ENCODE measurements around the gene HDGFL3. TPM values are rescaled to one million over a fixed set of nuclear protein-coding genes. Genes with fewer than 3 reads are reported as not detected.
"Not testable (repeated sequence)": the region's sequence is repeated elsewhere in the genome, so short reads cannot be mapped to it uniquely, and the experiment has no call there.

HDGFL3 gene
- total RNA-seq, 2 donors from 2014 or later, result 16.2 to 16.7 TPM

GRCh38 chr15:83100097-83100646 is 107.5 kb downstream of the HDGFL3 start:
- no peaks in the 10 kb centered on the region for H3K36me3 ChIP-seq
- no peak overlapping the region for H3K27ac ChIP-seq
- no peak overlapping the region for H3K9ac ChIP-seq (ENCODE audit: low read depth in 2 of 2, low read length in 2 of 2)
- DNase-seq, result no peak
- intact Hi-C loops (cut with DNase I), result no loop called here
- no peaks in the 10 kb centered on the region for H3K4me1 ChIP-seq
- no peak overlapping the region for H3K4me3 ChIP-seq
- no peaks in the 10 kb centered on the region for H3K27me3 ChIP-seq
- TF ChIP-seq CTCF (IDR thresholded peaks at IDR 0.05), result no peak
- no peaks in the 10 kb centered on the region for H3K9me3 ChIP-seq

GRCh38 chr15:83099290-83099689 is 108.3 kb downstream of the HDGFL3 start:
- Histone ChIP-seq H3K9ac (ENCODE audit: low read depth in 2 of 2, low read length in 2 of 2) (no peak overlapping the region), H3K9me3 (no peaks in the 10 kb centered on the region), H3K4me3 (no peak overlapping the region), H3K36me3 (no peaks in the 10 kb centered on the region), H3K27me3 (no peaks in the 10 kb centered on the region), H3K27ac (no peak overlapping the region), H3K4me1 (no peaks in the 10 kb centered on the region)
- no peak for TF ChIP-seq CTCF (IDR thresholded peaks at IDR 0.05)
- intact Hi-C loops (cut with DNase I), result no loop called here
- DNase-seq, result no peak

GRCh38 chr15:83098079-83098478 is 109.5 kb downstream of the HDGFL3 start:
- Histone ChIP-seq H3K9me3 (no peaks in the 10 kb centered on the region), H3K27ac (no peak overlapping the region), H3K36me3 (no peaks in the 10 kb centered on the region), H3K9ac (ENCODE audit: low read depth in 2 of 2, low read length in 2 of 2) (no peak overlapping the region), H3K27me3 (no peaks in the 10 kb centered on the region), H3K4me3 (no peak overlapping the region), H3K4me1 (no peaks in the 10 kb centered on the region)
- intact Hi-C loops (cut with DNase I), result no loop called here
- DNase-seq, result no peak
- TF ChIP-seq CTCF (IDR thresholded peaks at IDR 0.05), result no peak

GRCh38 chr15:83094583-83094982 is 113.0 kb downstream of the HDGFL3 start:
- no peaks in the 10 kb centered on the region for H3K36me3 ChIP-seq
- H3K4me3 ChIP-seq, result no peak overlapping the region
- H3K27ac ChIP-seq, result no peak overlapping the region
- intact Hi-C loops (cut with DNase I), result no loop called here
- H3K9me3 ChIP-seq, result no peaks in the 10 kb centered on the region
- H3K9ac ChIP-seq (ENCODE audit: low read depth in 2 of 2, low read length in 2 of 2), result no peak overlapping the region
- H3K27me3 ChIP-seq, result no peaks in the 10 kb centered on the region
- no peak for TF ChIP-seq CTCF (IDR thresholded peaks at IDR 0.05)
- H3K4me1 ChIP-seq, result no peaks in the 10 kb centered on the region
- DNase-seq, result no peak

GRCh38 chr15:83092309-83092976 is 115.2 kb downstream of the HDGFL3 start:
- TF ChIP-seq CTCF (IDR thresholded peaks at IDR 0.05), result no peak
- Histone ChIP-seq H3K9ac (ENCODE audit: low read depth in 2 of 2, low read length in 2 of 2) (no peak overlapping the region), H3K27ac (no peak overlapping the region), H3K27me3 (no peaks in the 10 kb centered on the region), H3K4me3 (no peak overlapping the region), H3K9me3 (no peaks in the 10 kb centered on the region), H3K36me3 (no peaks in the 10 kb centered on the region), H3K4me1 (no peaks in the 10 kb centered on the region)
- DNase-seq, result peak; percentile 38
- intact Hi-C loops (cut with DNase I), result no loop called here

- intact Hi-C loops (cut with DNase I); H3K36me3 ChIP-seq; H3K27ac ChIP-seq; H3K9me3 ChIP-seq; H3K9ac ChIP-seq (ENCODE audit: low read depth in 2 of 2, low read length in 2 of 2); H3K4me1 ChIP-seq; H3K27me3 ChIP-seq; DNase-seq; H3K4me3 ChIP-seq: not testable (repeated sequence)
Observed at GRCh38 chr15:83091965-83092308, 115.7 kb downstream of the HDGFL3 start.
